AG04449 (cell line): Measurements from ENCODE around the gene CALN1.

Experiments used
- CTCF ChIA-PET: fragments of 350-600 bp; formaldehyde crosslinking; extraction: SDS; loops from one replicate; lab custom pipeline; 2021; ENCODE audit warnings: antibody characterized with exemption; lab: Yijun Ruan, JAX
- POLR2A ChIA-PET: fragments of 400-600, 350-600 bp; formaldehyde crosslinking; extraction: SDS; loops from one replicate; lab custom pipeline; 2020; ENCODE audit warnings: antibody characterized with exemption, inconsistent platforms; lab: Yijun Ruan, JAX
- DNase-seq: peaks from one replicate; pipeline ENCODE4 v3.0.0-alpha.2; 2010; ENCODE audit warnings: low read depth, low spot score
- H3K4me3 ChIP-seq: 2 replicates; pipeline ENCODE4 v1.5.1; 2011; ENCODE audit warnings: low read depth, mild to moderate bottlenecking, control low read depth, low read length
- TF ChIP-seq, protein P1 (sequence below): IDR thresholded peaks from one replicate; pipeline ENCODE4 v1.5.1; 2011; ENCODE audit warnings: mild to moderate bottlenecking, moderate library complexity, low read length, control low read depth, inconsistent platforms; ENCODE audit not compliant: insufficient read depth; ENCODE audit errors: missing control alignments

Gene CALN1

DNA sequence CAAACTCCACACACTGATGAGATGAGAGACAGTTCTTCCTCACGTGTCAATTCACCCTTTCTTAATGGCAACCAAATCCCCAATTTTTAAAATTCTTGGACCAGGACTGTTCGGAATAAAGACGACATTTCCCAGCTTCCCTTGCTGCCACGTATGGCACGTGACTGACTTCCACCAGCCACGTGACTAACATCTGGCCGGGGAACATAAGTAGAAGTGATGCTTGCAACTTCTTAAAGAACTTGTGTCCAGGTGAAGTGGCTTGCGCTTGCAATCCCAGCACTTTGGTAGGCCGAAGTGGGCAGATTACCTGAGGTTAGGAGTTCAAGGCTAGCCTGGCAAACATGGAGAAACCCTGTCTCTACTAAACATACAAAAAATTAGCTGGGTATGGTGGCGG lies 405.1 kb downstream of the CALN1 start:
- TF ChIP-seq, protein P1, sequence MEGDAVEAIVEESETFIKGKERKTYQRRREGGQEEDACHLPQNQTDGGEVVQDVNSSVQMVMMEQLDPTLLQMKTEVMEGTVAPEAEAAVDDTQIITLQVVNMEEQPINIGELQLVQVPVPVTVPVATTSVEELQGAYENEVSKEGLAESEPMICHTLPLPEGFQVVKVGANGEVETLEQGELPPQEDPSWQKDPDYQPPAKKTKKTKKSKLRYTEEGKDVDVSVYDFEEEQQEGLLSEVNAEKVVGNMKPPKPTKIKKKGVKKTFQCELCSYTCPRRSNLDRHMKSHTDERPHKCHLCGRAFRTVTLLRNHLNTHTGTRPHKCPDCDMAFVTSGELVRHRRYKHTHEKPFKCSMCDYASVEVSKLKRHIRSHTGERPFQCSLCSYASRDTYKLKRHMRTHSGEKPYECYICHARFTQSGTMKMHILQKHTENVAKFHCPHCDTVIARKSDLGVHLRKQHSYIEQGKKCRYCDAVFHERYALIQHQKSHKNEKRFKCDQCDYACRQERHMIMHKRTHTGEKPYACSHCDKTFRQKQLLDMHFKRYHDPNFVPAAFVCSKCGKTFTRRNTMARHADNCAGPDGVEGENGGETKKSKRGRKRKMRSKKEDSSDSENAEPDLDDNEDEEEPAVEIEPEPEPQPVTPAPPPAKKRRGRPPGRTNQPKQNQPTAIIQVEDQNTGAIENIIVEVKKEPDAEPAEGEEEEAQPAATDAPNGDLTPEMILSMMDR, result no peak
- no peak overlapping the region for H3K4me3 ChIP-seq
- no peak for DNase-seq
- POLR2A ChIA-PET, result no interaction called here
- CTCF ChIA-PET, result no interaction called here

DNA sequence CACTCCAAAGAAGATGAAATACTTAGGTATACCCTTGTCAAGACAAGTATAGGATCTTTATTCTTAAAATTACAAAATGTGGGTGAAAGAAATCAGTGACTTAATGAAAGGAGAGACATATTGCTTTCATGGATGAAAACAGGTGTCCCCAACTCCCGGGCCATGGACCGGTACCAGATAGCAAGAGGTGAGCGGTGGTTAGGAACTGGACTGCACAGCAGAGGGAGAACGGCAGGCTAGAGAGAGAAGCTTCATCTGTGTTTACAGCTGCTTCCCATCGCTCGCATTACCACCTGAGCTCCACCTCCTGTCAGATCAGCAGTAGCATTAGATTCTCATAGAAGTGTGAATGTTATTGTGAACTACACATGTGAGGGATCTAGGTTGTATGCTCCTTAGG lies 408.9 kb downstream of the CALN1 start:
- no peak overlapping the region for H3K4me3 ChIP-seq
- DNase-seq, result no peak
- TF ChIP-seq, protein P1, result no peak
- POLR2A ChIA-PET, result no interaction called here
- CTCF ChIA-PET, result no interaction called here

DNA sequence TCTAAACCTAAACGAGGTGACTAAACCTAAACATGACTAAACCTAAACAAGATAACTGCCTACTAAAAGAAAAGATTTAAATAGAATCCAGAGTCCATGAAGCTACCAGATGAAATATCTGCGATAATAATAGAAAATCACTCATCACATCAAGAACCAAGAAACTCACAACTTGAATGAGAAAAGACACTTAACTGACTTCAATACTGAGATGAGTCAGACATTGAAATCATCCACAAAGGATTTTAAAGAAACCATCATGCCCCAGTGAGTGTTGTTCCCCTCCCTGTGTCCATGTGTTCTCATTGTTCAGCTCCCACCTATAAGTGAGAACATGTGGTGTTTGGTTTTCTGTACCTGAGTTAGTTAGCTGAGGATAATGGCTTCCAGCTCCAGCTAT lies 416.0 kb downstream of the CALN1 start:
- no peak for DNase-seq
- ChIA-PET CTCF (no interaction called here), POLR2A (no interaction called here)
- no peak overlapping the region for H3K4me3 ChIP-seq
- TF ChIP-seq, protein P1, result no peak

DNA sequence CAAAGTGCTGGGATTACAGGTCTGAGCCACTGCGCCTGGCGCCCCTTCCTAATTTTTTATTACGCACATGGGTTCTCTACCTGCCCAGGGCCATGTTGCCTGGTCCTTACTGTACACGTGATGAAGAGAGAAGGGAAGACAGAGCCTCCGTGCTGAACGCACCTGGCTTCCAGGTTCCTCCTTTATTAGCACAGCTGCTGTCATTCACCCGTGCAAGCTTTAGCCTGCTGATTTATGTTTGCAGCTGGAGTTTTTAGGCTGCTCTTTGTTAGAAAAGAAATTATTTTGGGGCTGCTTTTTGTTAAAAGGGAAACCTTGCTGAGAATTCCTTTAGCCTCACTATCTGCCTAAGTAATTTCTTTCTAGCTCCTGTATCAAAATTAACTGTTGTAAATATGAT lies 417.0 kb downstream of the CALN1 start:
- CTCF ChIA-PET, result no interaction called here

DNA sequence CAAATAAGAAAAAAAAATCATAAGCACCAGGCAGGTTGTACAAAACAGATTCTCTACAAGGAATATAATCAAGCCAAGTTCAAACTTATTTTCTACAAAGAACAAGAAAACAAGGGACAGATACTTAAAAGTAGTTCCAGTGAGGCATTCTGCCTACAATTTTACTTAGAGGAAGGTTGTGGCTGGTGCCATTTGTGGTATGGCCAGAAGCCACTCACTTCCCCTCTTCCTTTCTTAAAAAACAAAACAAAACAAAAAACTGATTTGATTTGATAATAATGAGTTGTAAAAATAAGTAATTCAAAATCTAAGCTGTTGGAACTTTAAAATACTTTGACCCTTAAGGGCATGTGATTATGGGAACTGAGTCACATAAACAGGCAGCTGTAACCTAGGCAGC lies 420.6 kb downstream of the CALN1 start:
- POLR2A ChIA-PET, result no interaction called here
- no peak overlapping the region for H3K4me3 ChIP-seq
- TF ChIP-seq, protein P1, result no peak
- no peak for DNase-seq
- CTCF ChIA-PET, result no interaction called here

More for the DNA sequence above, 417.0 kb downstream of the CALN1 start:
- DNase-seq, result no peak
- no peak overlapping the region for H3K4me3 ChIP-seq
- TF ChIP-seq, protein P1, result no peak
- POLR2A ChIA-PET, result no interaction called here

DNA sequence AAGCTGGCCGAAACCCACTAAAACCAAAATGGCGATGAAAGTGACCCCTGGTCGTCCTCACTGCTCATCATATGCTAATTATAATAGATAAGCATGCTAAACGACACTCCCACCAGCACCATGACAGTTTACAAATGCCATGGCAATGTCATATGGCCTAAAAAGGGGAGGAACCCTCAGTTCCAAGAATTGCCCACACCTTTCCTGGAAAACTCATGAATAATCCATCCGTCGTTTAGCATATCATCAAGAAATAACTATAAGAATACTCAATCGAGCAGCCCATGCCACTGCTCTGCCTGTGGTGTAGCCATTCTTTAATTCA lies 422.0 kb downstream of the CALN1 start:
- CTCF ChIA-PET, result no interaction called here
- POLR2A ChIA-PET, result no interaction called here
- DNase-seq, result no peak
- TF ChIP-seq, protein P1, result no peak
- no peak overlapping the region for H3K4me3 ChIP-seq

DNA sequence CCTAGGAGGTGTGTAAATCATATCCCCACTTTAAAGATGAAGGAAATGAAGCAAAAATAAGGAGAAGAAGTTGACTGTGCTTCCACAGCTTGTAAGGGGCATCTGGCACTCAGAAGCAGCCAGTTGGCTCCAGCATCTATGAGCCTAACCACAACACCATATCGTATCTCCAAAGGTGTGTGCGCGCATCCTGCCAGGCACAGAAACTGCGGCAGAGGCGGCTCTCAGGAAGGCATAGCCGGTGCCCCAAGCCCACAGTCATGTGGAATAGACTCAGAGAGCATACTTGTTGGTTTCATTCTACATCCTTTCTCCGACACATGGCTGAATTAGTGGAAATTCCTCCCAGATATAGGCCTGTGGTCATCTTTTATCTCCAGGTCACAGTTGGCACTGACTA lies 423.9 kb downstream of the CALN1 start:
- DNase-seq, result no peak
- no peak overlapping the region for H3K4me3 ChIP-seq
- POLR2A ChIA-PET, result no interaction called here
- TF ChIP-seq, protein P1, result no peak
- CTCF ChIA-PET, result no interaction called here
